HG02973 (cell line): ENCODE data around the gene NRTN.
"Not testable (repeated sequence)": the region's sequence is repeated elsewhere in the genome, so short reads cannot be mapped to it uniquely, and the experiment has no call there.

Experiments used
- ATAC-seq: cut with Tn5 transposase; IDR thresholded peaks from one replicate; pipeline ENCODE4 v1.9.1; 2021; ENCODE audit warnings: moderate library complexity; ENCODE audit not compliant: unreplicated experiment

NRTN gene

GRCh38 chr19:5804516-5805461 lies at the start of gene NRTN:
NRTN (plus strand) TSS chr19:5805067; CDS start chr19:5824166, 19,099 bp downstream.
- ATAC-seq: no peak

- no peak for ATAC-seq
Measured at GRCh38 chr19:5762608-5763217, 42.2 kb upstream of the NRTN start.

- ATAC-seq: no peak
Measured at GRCh38 chr19:5765220-5765619, 39.6 kb upstream of the NRTN start.

- no peak for ATAC-seq
Measured at GRCh38 chr19:5767949-5768348, 36.9 kb upstream of the NRTN start.

GRCh38 chr19:5772416-5772815 lies 32.5 kb upstream of the NRTN start:
- no peak for ATAC-seq

- ATAC-seq: no peak
Measured at GRCh38 chr19:5773276-5773675, 31.6 kb upstream of the NRTN start.

GRCh38 chr19:5774921-5775320 lies 29.9 kb upstream of the NRTN start:
- ATAC-seq: no peak

- no peak for ATAC-seq
Measured at GRCh38 chr19:5775668-5776309, 29.1 kb upstream of the NRTN start.

GRCh38 chr19:5778402-5778801 lies 26.5 kb upstream of the NRTN start:
- ATAC-seq: no peak

- ATAC-seq: not testable (repeated sequence)
Measured at GRCh38 chr19:5780916-5781315, 24.0 kb upstream of the NRTN start.

- ATAC-seq: no peak
Measured at GRCh38 chr19:5782322-5782721, 22.5 kb upstream of the NRTN start.

GRCh38 chr19:5782945-5783919 lies 21.6 kb upstream of the NRTN start:
- ATAC-seq: no peak

GRCh38 chr19:5784581-5785147 lies 20.2 kb upstream of the NRTN start, which contains the start of gene PRR22:
PRR22 (minus strand) TSS chr19:5784746; CDS start chr19:5784660, 86 bp downstream.
- no peak for ATAC-seq

GRCh38 chr19:5785423-5785822 lies 19.4 kb upstream of the NRTN start:
- no peak for ATAC-seq

GRCh38 chr19:5786593-5787408 lies 18.1 kb upstream of the NRTN start:
- ATAC-seq: no peak

- no peak for ATAC-seq
Measured at GRCh38 chr19:5787409-5788182, 17.3 kb upstream of the NRTN start.

- ATAC-seq: no peak
Measured at GRCh38 chr19:5788422-5788821, 16.4 kb upstream of the NRTN start.

GRCh38 chr19:5789351-5789761 lies 15.5 kb upstream of the NRTN start:
- ATAC-seq: no peak
